Osteoblast (primary cell): ENCODE results near the gene ITCH. TPM values are rescaled to one million over a fixed set of nuclear protein-coding genes. Genes with fewer than 3 reads are reported as not detected.

Source experiments
- DNase-seq: peaks from one replicate; pipeline ENCODE4 v3.0.0; 2011; ENCODE audit warnings: low spot score, mixed read lengths; ENCODE audit not compliant: insufficient read length; ENCODE audit errors: missing footprints
- H2AFZ ChIP-seq: 2 replicates; pipeline ENCODE4 v1.6.0; 2011; ENCODE audit warnings: mild to moderate bottlenecking, low read length
- H3K27ac ChIP-seq: 2 replicates; pipeline ENCODE4 v1.5.1; 2011; ENCODE audit warnings: mild to moderate bottlenecking, low read depth, low read length, moderate library complexity
- H3K27me3 ChIP-seq: 2 replicates; pipeline ENCODE4 v1.6.0; 2012; ENCODE audit warnings: mild to moderate bottlenecking, control low read depth, inconsistent platforms, low read length, moderate library complexity; ENCODE audit not compliant: insufficient read depth
- H3K36me3 ChIP-seq: 2 replicates; pipeline ENCODE4 v1.5.1; 2011; ENCODE audit warnings: mild to moderate bottlenecking, low read length, control low read depth, moderate library complexity; ENCODE audit not compliant: insufficient read depth
- H3K4me1 ChIP-seq: 2 replicates; pipeline ENCODE4 v1.5.1; 2011; ENCODE audit warnings: mild to moderate bottlenecking, low read length, control low read depth, moderate library complexity; ENCODE audit not compliant: insufficient read depth
- H3K4me2 ChIP-seq: 2 replicates; pipeline ENCODE4 v1.6.0; 2011; ENCODE audit warnings: mild to moderate bottlenecking, low read length; ENCODE audit not compliant: insufficient read depth
- H3K4me3 ChIP-seq: fragments of 200-600 bp; sonication (generic); 3 replicates; pipeline ENCODE4 v1.5.1; 2012; ENCODE audit warnings: mild to moderate bottlenecking, low read length, inconsistent platforms; ENCODE audit not compliant: insufficient read depth
- H3K79me2 ChIP-seq: 2 replicates; pipeline ENCODE4 v1.6.0; 2012; ENCODE audit warnings: mild to moderate bottlenecking, low read length, control low read depth, inconsistent platforms; ENCODE audit not compliant: insufficient read depth
- H3K9me3 ChIP-seq: 2 replicates; pipeline ENCODE4 v1.5.1; 2011; ENCODE audit warnings: low read depth, low read length, control low read depth
- H4K20me1 ChIP-seq: 2 replicates; pipeline ENCODE4 v1.6.0; 2012; ENCODE audit warnings: mild to moderate bottlenecking, low read length, control low read depth; ENCODE audit not compliant: insufficient read depth
- CTCF ChIP-seq: IDR thresholded peaks from 2 replicates; pipeline ENCODE4 v1.5.1; 2011; ENCODE audit warnings: mild to moderate bottlenecking, low read depth, low read length, moderate library complexity; ENCODE audit errors: extremely low read depth
- total RNA-seq: library from RNA; depleted of rRNA; stranded (reverse); fragments of >200 nt; gene quantifications from 2 replicates; pipeline ENCODE4 v1.2.3, GENCODE V29; 2012

Gene ITCH
- total RNA-seq = 73.4 and 79.3 TPM in 2 replicates

DNA sequence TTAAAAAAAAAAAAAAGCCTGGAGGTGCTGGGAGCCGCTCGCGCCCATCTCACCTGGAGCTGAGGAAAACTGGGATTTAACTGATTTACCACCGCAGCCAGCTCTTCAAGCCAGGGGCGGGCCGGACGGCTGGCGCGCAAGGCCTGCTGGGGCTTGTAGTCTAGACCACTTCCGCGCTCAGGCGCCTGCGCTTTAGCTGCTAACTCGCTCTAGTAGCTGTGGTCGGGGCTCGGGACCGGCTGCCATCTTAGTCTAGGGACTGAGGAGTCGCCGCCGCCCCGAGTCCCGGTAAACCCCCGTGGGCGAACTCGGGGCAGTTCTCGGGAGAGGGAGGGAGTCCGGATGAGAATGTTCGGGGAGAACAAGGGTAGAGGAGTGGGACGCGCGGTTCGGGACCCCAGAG, at the start of gene ITCH:
ITCH (plus strand) TSS at position 212 of the 403 bp plus-strand sequence. CDS start 30,539 bp downstream, outside the sequence.
- H2AFZ ChIP-seq = peak within 1 kb of the TSS; percentile 89
- peak; percentile 99 for DNase-seq
- H3K4me1 ChIP-seq = peaks cover 14% of the 10 kb centered on the region
- H4K20me1 ChIP-seq = peaks cover 32% of the 10 kb centered on the region
- peak within 1 kb of the TSS; percentile 89 for H3K27ac ChIP-seq
- H3K4me2 ChIP-seq = peak within 1 kb of the TSS; percentile 99
- peaks cover 16% of the 10 kb centered on the region for H3K36me3 ChIP-seq
- peaks cover 50% of the 10 kb centered on the region for H3K79me2 ChIP-seq
- H3K9me3 ChIP-seq = no peaks in the 10 kb centered on the region
- no peak for TF ChIP-seq CTCF
- no peaks in the 10 kb centered on the region for H3K27me3 ChIP-seq
- peak within 1 kb of the TSS; percentile 98 for H3K4me3 ChIP-seq

DNA sequence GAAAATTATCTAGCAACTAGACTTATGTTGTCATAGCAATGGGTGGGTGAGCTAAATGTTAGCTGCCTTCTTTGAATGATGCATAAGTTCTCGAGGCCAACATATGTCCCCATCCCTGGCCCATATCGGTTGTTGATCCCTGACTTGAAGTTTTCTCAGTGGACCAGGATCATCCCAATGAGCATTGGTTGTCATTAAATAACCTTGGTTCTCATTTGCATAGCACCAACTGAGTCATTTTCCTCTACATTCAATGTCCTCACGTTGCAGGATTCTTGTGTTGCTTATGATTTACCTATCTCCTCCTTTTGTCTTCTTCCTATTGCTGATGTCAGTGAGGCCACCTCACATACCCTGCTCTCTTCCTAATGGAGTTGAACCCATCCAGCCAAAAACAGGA, 47.8 kb upstream of the ITCH start:
- peaks cover 2% of the 10 kb centered on the region for H4K20me1 ChIP-seq
- no peak overlapping the region for H2AFZ ChIP-seq
- H3K4me1 ChIP-seq = peaks cover 16% of the 10 kb centered on the region
- no peaks in the 10 kb centered on the region for H3K79me2 ChIP-seq
- H3K4me3 ChIP-seq = no peak overlapping the region
- DNase-seq = no peak
- H3K4me2 ChIP-seq = no peak overlapping the region
- H3K9me3 ChIP-seq = no peaks in the 10 kb centered on the region
- H3K27ac ChIP-seq = no peak overlapping the region
- TF ChIP-seq CTCF = no peak
- no peaks in the 10 kb centered on the region for H3K36me3 ChIP-seq
- H3K27me3 ChIP-seq = no peaks in the 10 kb centered on the region

DNA sequence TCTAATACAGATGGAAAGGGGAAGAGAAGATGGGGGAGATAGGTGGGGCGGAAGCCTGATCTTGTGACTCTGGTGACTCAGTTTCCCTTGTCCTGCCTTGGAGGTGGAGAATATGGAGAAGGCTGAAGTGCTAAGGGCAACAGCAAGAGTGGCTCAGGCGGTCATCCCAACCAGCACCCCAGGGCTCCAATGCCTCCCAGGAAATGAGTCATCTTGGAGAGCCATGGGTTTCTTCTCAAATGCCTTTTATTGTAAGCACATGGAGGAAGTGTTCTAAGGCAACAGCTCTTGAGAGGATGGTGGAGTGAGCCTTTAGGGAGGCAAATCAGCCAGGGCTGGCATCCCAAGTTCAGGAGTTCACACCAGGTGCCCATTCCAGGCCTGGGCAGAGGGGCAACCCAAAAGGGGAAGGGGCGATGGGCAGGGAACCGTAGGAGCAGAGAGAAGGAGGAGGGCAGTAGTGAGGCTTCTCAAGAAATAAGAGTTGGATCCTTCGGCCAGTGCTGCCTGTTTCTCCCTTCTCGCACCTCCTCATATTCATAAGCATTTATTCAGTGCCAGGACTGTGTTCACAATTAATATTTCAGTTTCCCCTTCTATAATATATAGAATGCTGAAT, 46.8 kb upstream of the ITCH start:
- Histone ChIP-seq H3K79me2 (no peaks in the 10 kb centered on the region), H3K4me1 (peaks cover 16% of the 10 kb centered on the region), H3K36me3 (no peaks in the 10 kb centered on the region), H3K27me3 (no peaks in the 10 kb centered on the region), H3K4me2 (no peak overlapping the region), H4K20me1 (peaks cover 2% of the 10 kb centered on the region), H3K9me3 (no peaks in the 10 kb centered on the region), H2AFZ (peak overlapping the region; percentile 8), H3K4me3 (no peak overlapping the region), H3K27ac (no peak overlapping the region)
- no peak for TF ChIP-seq CTCF
- no peak for DNase-seq

- H3K27ac ChIP-seq = no peak overlapping the region
- H3K79me2 ChIP-seq = no peaks in the 10 kb centered on the region
- H4K20me1 ChIP-seq = no peaks in the 10 kb centered on the region
- H3K4me3 ChIP-seq = no peak overlapping the region
- no peak for DNase-seq
- H3K9me3 ChIP-seq = no peaks in the 10 kb centered on the region
- H3K36me3 ChIP-seq = no peaks in the 10 kb centered on the region
- H3K4me2 ChIP-seq = no peak overlapping the region
- no peaks in the 10 kb centered on the region for H3K27me3 ChIP-seq
- peaks cover 10% of the 10 kb centered on the region for H3K4me1 ChIP-seq
- H2AFZ ChIP-seq = no peak overlapping the region
- TF ChIP-seq CTCF = no peak
These were observed 44.2 kb upstream of the ITCH start for GRCh38 chr20:34318609-34319443.
